ENCODE data around the gene FGGY.
"Not testable (repeated sequence)": the region's sequence is repeated elsewhere in the genome, so short reads cannot be mapped to it uniquely, and the experiment has no call there.

The FGGY gene

DNA sequence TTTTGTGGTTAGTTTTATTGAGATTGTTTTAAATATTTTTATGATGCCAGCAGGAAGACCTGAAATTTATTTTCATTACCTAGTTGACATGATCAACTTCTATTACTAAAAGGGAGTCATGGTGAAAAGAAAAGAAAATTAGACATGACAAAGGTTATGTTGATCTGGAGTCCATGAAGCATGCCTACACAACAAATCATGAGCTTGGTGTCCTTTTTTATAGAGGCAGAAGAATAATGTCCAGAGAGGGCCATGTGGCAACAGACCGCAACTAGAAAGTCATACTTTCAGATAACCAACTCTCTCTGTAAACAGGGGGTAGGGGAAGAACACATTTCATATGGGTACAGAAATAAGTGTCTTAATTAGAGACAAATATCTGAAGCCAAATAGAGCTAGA, 342.4 kb downstream of the FGGY start:
- no peak overlapping the region for H3K4me3 ChIP-seq (ENCODE audit: control insufficient read depth, low read depth, low read length)
- no peak for DNase-seq (ENCODE audit: low read depth)
- TF ChIP-seq, protein P1, sequence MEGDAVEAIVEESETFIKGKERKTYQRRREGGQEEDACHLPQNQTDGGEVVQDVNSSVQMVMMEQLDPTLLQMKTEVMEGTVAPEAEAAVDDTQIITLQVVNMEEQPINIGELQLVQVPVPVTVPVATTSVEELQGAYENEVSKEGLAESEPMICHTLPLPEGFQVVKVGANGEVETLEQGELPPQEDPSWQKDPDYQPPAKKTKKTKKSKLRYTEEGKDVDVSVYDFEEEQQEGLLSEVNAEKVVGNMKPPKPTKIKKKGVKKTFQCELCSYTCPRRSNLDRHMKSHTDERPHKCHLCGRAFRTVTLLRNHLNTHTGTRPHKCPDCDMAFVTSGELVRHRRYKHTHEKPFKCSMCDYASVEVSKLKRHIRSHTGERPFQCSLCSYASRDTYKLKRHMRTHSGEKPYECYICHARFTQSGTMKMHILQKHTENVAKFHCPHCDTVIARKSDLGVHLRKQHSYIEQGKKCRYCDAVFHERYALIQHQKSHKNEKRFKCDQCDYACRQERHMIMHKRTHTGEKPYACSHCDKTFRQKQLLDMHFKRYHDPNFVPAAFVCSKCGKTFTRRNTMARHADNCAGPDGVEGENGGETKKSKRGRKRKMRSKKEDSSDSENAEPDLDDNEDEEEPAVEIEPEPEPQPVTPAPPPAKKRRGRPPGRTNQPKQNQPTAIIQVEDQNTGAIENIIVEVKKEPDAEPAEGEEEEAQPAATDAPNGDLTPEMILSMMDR (IDR thresholded peaks at IDR 0.05; ENCODE audit: control insufficient read depth, insufficient read depth, low read depth, low read length, missing control alignments) = no peak

DNA sequence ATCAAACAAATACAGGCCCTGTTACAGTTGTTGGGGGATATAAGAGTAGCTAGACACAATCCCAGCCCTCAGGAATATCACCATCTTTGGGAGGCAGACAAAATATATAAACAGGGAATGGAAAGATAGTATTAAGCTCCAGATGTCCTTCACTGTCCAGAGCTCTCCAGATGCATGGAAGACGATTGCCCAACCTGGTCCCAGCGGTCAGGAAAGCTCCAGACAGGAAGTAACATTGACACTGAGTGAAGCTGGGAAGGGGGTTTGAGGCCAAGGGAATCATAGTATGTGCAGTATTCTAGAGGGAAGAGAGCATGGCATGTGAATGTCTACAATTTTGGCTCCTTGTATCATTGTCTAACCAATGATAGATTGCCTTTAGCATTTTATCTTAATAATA, 344.0 kb downstream of the FGGY start:
- DNase-seq (ENCODE audit: low read depth) = no peak
- TF ChIP-seq, protein P1 (IDR thresholded peaks at IDR 0.05; ENCODE audit: control insufficient read depth, insufficient read depth, low read depth, low read length, missing control alignments) = no peak
- no peak overlapping the region for H3K4me3 ChIP-seq (ENCODE audit: control insufficient read depth, low read depth, low read length)

DNA sequence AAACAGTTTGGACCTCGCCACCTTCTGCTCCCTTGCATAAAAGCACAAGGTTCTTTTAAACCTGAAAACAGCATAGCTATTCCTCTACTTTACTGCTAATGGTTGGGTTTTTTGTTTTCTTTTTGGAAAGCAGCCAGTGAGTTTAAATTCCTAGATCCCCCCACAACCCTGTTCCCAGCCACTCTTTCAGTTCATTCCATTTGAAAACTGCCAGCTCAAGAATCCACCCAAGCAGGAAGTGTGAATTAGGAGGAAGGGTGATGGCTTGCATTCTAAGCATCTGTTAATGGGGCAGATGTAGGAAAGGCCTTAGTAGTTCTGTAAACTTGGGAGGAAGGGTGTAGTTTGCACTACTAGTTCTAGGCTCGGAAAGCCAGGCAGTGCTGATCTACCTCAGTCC, 344.9 kb downstream of the FGGY start:
- no peak for DNase-seq (ENCODE audit: low read depth)
- H3K4me3 ChIP-seq (ENCODE audit: control insufficient read depth, low read depth, low read length) = no peak overlapping the region
- TF ChIP-seq, protein P1 (IDR thresholded peaks at IDR 0.05; ENCODE audit: control insufficient read depth, insufficient read depth, low read depth, low read length, missing control alignments) = no peak

DNA sequence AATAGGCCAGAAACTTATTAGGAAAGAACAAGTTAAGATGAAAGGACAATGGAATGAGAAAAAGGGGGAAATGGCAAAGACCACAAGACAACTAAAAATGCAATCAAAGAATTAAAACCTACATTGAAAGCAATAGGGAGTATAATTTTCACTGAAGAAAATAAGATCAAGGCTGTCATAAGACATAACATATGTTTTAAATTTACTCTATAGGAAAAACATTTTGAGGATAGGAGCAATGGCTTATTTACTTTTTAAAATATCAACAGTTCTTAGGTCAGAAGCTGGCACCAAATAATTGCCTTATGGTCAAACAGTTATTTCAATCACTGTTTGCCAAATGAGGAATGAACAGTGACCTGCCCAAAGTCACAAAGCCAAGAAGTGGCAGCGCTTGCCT, 346.6 kb downstream of the FGGY start:
- H3K4me3 ChIP-seq (ENCODE audit: control insufficient read depth, low read depth, low read length) = no peak overlapping the region
- TF ChIP-seq, protein P1 (IDR thresholded peaks at IDR 0.05; ENCODE audit: control insufficient read depth, insufficient read depth, low read depth, low read length, missing control alignments) = no peak
- DNase-seq (ENCODE audit: low read depth) = no peak

DNA sequence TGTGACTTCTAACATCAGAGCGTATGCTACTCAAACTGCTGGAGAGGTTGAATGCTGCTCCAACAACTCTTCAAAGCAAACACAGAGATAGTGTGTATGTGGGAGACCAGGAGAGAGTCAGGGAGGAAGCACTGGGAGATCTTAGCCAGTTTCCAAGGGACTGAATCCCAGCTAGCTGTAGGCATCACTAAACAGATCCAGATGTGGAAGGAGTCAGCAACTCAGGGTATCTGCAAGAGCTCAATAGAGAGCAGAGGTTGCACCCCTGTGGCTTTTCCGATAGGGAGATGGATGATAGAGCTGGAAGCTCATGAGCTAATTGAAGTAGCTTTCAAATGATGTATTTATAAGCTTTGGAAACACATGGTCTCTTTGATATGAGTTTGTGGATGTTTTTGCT, 349.0 kb downstream of the FGGY start:
- TF ChIP-seq, protein P1 (IDR thresholded peaks at IDR 0.05; ENCODE audit: control insufficient read depth, insufficient read depth, low read depth, low read length, missing control alignments) = no peak
- no peak overlapping the region for H3K4me3 ChIP-seq (ENCODE audit: control insufficient read depth, low read depth, low read length)
- peak; percentile 57 for DNase-seq (ENCODE audit: low read depth)

DNA sequence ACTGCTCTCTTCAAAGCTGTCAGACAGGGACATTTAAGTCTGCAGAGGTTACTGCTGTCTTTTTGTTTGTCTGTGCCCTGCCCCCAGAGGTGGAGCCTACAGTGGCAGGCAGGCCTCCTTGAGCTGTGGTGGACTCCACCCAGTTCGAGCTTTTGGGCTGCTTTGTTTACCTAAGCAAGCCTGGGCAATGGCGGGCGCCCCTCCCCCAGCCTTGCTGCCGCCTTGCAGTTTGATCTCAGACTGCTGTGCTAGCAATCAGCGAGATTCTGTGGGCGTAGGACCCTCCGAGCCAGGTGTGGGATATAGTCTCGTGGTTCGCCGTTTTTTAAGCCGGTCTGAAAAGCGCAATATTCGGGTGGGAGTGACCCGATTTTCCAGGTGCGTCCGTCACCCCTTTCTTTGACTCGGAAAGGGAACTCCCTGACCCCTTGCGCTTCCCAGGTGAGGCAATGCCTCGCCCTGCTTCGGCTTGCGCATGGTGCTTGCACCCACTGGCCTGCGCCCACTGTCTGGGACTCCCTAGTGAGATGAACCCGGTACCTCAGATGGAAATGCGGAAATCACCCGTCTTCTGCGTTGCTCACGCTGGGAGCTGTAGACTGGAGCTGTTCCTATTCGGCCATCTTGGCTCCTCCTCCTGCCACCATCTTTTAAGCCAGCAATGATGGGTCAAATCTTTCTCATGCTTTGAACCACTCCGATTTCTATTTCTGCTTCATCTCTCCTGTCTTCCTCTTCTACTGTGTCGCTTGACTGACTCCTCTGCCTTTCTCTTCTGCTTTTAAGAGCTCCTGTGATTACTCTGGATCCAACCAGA, 356.5 kb downstream of the FGGY start:
- H3K4me3 ChIP-seq (ENCODE audit: control insufficient read depth, low read depth, low read length); DNase-seq (ENCODE audit: low read depth): not testable (repeated sequence)

DNA sequence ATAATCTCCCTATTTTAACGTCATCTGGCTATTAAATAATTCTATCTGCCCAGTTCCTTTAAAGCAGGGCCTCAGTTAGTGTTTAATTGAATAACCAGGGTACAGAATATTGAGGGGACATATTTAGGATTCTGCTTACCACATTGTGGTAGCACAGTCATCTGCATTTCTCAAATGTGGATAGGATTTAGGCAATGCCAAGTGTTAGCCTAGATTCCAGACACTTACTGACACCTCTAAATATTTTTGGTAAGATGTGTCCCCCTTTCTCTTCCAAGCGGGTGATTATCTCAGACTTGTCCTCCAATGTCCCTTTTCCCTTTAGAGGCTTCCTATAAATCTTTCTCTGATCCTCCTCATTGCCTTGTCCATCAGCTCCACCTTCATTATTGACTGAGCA, 357.1 kb downstream of the FGGY start:
- TF ChIP-seq, protein P1 (IDR thresholded peaks at IDR 0.05; ENCODE audit: control insufficient read depth, insufficient read depth, low read depth, low read length, missing control alignments) = no peak
- H3K4me3 ChIP-seq (ENCODE audit: control insufficient read depth, low read depth, low read length) = no peak overlapping the region
- no peak for DNase-seq (ENCODE audit: low read depth)
